ENCODE measurements around the gene FBXL16. TPM values are rescaled to one million over a fixed set of nuclear protein-coding genes. Genes with fewer than 3 reads are reported as not detected.

The FBXL16 gene
- total and polyA plus RNA-seq, 2 of the 13 experiments (the other 11 are each of a cell fraction or from before 2014, with no cell fraction given) = 0.22 to 2.0 TPM

GRCh38 chr16:680967-681745 lies 24.4 kb downstream of the FBXL16 start (continued):
- TF ChIP-seq ZNF646 (CRISPR knock-in tag; IDR thresholded peaks at IDR 0.05) (no peak), ZNF317 (CRISPR knock-in tag; IDR thresholded peaks at IDR 0.05) (0 out of 2 replicates have a peak, but pooled peaks have one; percentile 47), ISL2 (CRISPR knock-in tag; IDR thresholded peaks at IDR 0.05) (no peak), ZNF770 (CRISPR knock-in tag; IDR thresholded peaks at IDR 0.05) (no peak), TGIF2 (CRISPR knock-in tag; IDR thresholded peaks at IDR 0.05) (no peak), SAP130 (CRISPR knock-in tag; IDR thresholded peaks at IDR 0.05; ENCODE audit: low read depth) (peak; percentile 84), LCORL (IDR thresholded peaks at IDR 0.05) (no peak), LCORL (CRISPR knock-in tag; IDR thresholded peaks at IDR 0.05) (no peak), MAFK (conservative IDR thresholded peaks at IDR 0.05 in 1 of 2, IDR thresholded peaks at IDR 0.05 in 1 of 2; ENCODE audit: low read length in 2 of 2) (no peak), STAG1 (CRISPR knock-in tag; IDR thresholded peaks at IDR 0.05) (peak; percentile 48), PHF8 (CRISPR knock-in tag; IDR thresholded peaks at IDR 0.05) (peak; percentile 46), ZEB1 (IDR thresholded peaks at IDR 0.05; ENCODE audit: insufficient replicate concordance, low read depth) (no peak), POLR2A (IDR thresholded peaks at IDR 0.05; ENCODE audit: insufficient read depth in 1 of 2, low read depth in 2 of 2, low read length in 2 of 2) (0 out of 4 replicates have a peak, but pooled peaks of 1 of the 2 experiments have one; percentile 18), NCOA1 (CRISPR knock-in tag; IDR thresholded peaks at IDR 0.05) (no peak), HMGXB4 (CRISPR knock-in tag; IDR thresholded peaks at IDR 0.05; ENCODE audit: borderline replicate concordance in 1 of 2, low read depth in 1 of 2) (peak; percentile 69 to 72; a peak in 3 of 4 replicates), ZSCAN29 (CRISPR knock-in tag; conservative IDR thresholded peaks at IDR 0.05) (no peak), SOX6 (IDR thresholded peaks at IDR 0.05) (no peak), SOX6 (CRISPR knock-in tag; IDR thresholded peaks at IDR 0.05) (no peak), ZNF615 (CRISPR knock-in tag; IDR thresholded peaks at IDR 0.05; ENCODE audit: borderline replicate concordance) (no peak), HOXA3 (CRISPR knock-in tag; IDR thresholded peaks at IDR 0.05) (peak; percentile 53; the same call in 1 of the 2 replicates), TAF1 (CRISPR knock-in tag; IDR thresholded peaks at IDR 0.05) (no peak), ZFP36L2 (CRISPR knock-in tag; IDR thresholded peaks at IDR 0.05) (no peak)
